Gastroesophageal sphincter (tissue), 4 donors: ENCODE data around the gene THRA. TPM values are rescaled to one million over a fixed set of nuclear protein-coding genes. Genes with fewer than 3 reads are reported as not detected.

ENCODE experiments used
- ATAC-seq: fragments of 150-250 bp; one replicate; pipeline ENCODE4 v1.9.1; 2016; ENCODE audit warnings: mild to moderate bottlenecking, moderate library complexity
- H3K27ac ChIP-seq, 4 donors: fragments of 200-600 bp; sonication (generic) in 3 of 4; 1 replicate in 3 of 4; 2 replicates in 1 of 4; pipeline ENCODE4 v1.5.1; 2016 to 2019
- H3K27me3 ChIP-seq: fragments of 200-600 bp; sonication (generic); one replicate; pipeline ENCODE4 v1.5.1; 2019
- H3K36me3 ChIP-seq, 2 donors: fragments of 200-600 bp; sonication (generic); one replicate each; pipeline ENCODE4 v1.5.1; 2019; ENCODE audit warnings: control low read depth in 1 of 2
- H3K4me1 ChIP-seq, 3 donors: fragments of 200-600 bp; sonication (generic); 1 replicate in 2 of 3; 2 replicates in 1 of 3; pipeline ENCODE4 v1.5.1; 2016 to 2019; ENCODE audit warnings: control low read depth in 2 of 3
- H3K4me3 ChIP-seq, 2 donors: fragments of 200-600 bp; sonication (generic); one replicate each; pipeline ENCODE4 v1.5.1; 2019; ENCODE audit warnings: mild to moderate bottlenecking in 1 of 2, moderate library complexity in 1 of 2
- H3K9me3 ChIP-seq, 3 donors: fragments of 200-600 bp; sonication (generic); one replicate each; pipeline ENCODE4 v1.5.1; 2017 to 2019; ENCODE audit warnings: control low read depth in 2 of 3
- CTCF ChIP-seq, 4 experiments: fragments of 200-600 bp in 2 of 4; fragments of 450-650 bp in 2 of 4; sonication (generic) in 1 of 4; IDR thresholded peaks; one replicate each; pipeline ENCODE4 v1.5.1; 2017 to 2019; ENCODE audit warnings: antibody characterized with exemption in 4 of 4, mild to moderate bottlenecking in 2 of 4, moderate library complexity in 2 of 4
- EP300 ChIP-seq: sonication (generic); formaldehyde crosslinking; IDR thresholded peaks from one replicate; pipeline ENCODE4 v1.6.1; 2017; ENCODE audit warnings: antibody characterized with exemption, mild to moderate bottlenecking
- POLR2A ChIP-seq, 2 donors: fragments of 450-650 bp; IDR thresholded peaks; one replicate each; pipeline ENCODE4 v1.6.1; 2017; ENCODE audit warnings: antibody characterized with exemption in 2 of 2, mild to moderate bottlenecking in 2 of 2, moderate library complexity in 1 of 2
- POLR2AphosphoS5 ChIP-seq: sonication (generic); formaldehyde crosslinking; IDR thresholded peaks from one replicate; pipeline ENCODE4 v1.6.1; 2017; ENCODE audit warnings: antibody characterized with exemption
- WGBS, 2 donors: methylation state at CpG; one replicate each; pipeline ENCODE4 v1.1.5; 2018; ENCODE audit warnings: low coverage in 1 of 2; 5-methylcytosine and 5-hydroxymethylcytosine counted together
- total RNA-seq, 4 donors: library from RNA; depleted of rRNA; stranded (reverse); fragments of >200 nt; gene quantifications; one replicate each; pipeline ENCODE4 v1.1.0, GENCODE V29; 2016

THRA gene
- total RNA-seq, 4 donors from 2014 or later: 84.8 to 133 (median 102) TPM

DNA sequence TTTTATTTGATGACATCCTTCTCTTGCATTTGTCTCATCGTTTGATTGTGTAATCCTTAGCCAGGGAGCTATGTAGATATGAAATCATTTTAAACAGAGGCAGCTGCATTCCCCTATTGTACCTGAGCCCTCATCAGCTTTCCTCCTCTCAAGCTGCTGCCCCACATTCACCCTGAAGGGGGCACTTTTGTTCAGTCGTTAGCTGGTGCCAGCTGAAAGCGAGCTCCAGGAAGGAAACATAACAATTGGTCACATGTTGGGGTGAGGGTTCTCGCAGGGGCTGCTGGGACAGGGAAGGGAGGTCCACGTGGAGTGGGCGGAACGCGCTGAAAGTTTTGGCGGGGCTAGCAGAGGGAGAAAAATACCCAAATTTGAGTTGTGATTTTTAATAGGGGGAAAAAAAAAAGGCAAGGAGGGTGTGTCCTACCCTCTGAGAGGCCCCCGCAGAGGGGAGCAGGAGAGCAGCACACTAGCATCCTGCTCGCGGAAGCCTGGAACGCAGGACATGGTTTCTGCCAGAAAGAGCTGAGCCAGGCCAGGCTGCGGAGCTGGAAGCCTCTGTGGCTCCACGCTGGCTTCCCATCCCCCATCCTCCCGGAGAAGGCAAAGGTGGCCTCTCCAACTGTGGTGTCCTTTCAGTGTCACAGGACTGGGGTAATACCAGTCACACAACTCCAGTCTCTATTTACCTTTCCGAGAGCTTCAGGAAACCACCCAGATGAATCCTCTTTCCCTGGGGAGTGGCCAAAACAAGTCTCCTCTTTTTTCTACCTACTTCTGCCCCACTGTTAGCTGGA, 50.5 kb downstream of the THRA start:
- H3K27me3 ChIP-seq: no peaks in the 10 kb centered on the region
- 0% methylated on average over 12 of the region's 17 CpGs for WGBS, 2 donors
- H3K9me3 ChIP-seq: no peaks in the 10 kb centered on the region
- H3K36me3 ChIP-seq: no peaks in the 10 kb centered on the region
- TF ChIP-seq POLR2A (IDR thresholded peaks at IDR 0.05) (peak in 1 of 2 donors; percentile 7), POLR2AphosphoS5 (peak; percentile 80), EP300 (no peak), CTCF (IDR thresholded peaks at IDR 0.05) (peak in 2 of 4 experiments; percentile 95 to 96)
- peak overlapping the region; percentile 94 to 99 (median 97) for H3K27ac ChIP-seq
- peak overlapping the region; percentile 29 to 48 for H3K4me3 ChIP-seq
- peak; percentile 69 for ATAC-seq
- peaks cover 26 to 69% (median 49%) of the 10 kb centered on the region in 3 donors for H3K4me1 ChIP-seq

GRCh38 chr17:40113907-40114245, 51.1 kb downstream of the THRA start:
- peak overlapping the region in 1 of 2 donors; percentile 48 for H3K4me3 ChIP-seq
- no peaks in the 10 kb centered on the region for H3K9me3 ChIP-seq
- H3K27me3 ChIP-seq: no peaks in the 10 kb centered on the region
- H3K4me1 ChIP-seq: peaks cover 23 to 63% (median 44%) of the 10 kb centered on the region in 3 donors
- no peaks in the 10 kb centered on the region for H3K36me3 ChIP-seq
- 0 to 21% methylated on average over 2 to 5 of the region's 5 CpGs for WGBS, 2 donors
- ATAC-seq: no peak
- no peak for TF ChIP-seq CTCF (IDR thresholded peaks at IDR 0.05)
- no peak for TF ChIP-seq POLR2AphosphoS5
- TF ChIP-seq POLR2A (IDR thresholded peaks at IDR 0.05): no peak
- no peak for TF ChIP-seq EP300
- H3K27ac ChIP-seq: peak overlapping the region; percentile 48 to 99 (median 96)

DNA sequence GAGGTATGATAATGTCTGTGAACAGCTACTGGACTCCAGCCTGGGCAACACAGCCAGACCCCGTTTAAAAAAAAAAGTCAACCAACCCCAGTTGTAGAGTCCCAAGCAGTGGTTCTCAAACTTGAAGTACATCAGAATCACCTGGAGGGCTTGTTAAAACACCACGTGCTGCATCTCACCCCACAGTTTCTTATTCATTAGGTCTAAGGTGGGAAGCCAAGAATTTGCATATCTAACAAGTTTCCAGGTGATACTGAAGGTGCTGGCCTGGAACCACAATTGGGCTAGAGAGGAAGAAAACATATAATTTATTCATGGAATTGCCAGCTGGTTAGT, 52.3 kb downstream of the THRA start:
- 20 to 33% methylated on average over 1 of the region's 2 CpGs for WGBS, 2 donors
- TF ChIP-seq POLR2A (IDR thresholded peaks at IDR 0.05): no peak
- no peak for TF ChIP-seq CTCF (IDR thresholded peaks at IDR 0.05)
- no peak for TF ChIP-seq EP300
- TF ChIP-seq POLR2AphosphoS5: no peak
- Histone ChIP-seq H3K4me1 (peaks cover 19 to 58% (median 33%) of the 10 kb centered on the region in 3 donors), H3K4me3 (no peak overlapping the region), H3K9me3 (no peaks in the 10 kb centered on the region), H3K36me3 (no peaks in the 10 kb centered on the region), H3K27ac (peak overlapping the region in 2 of 4 donors; percentile 98 to 99), H3K27me3 (no peaks in the 10 kb centered on the region)
- no peak for ATAC-seq

DNA sequence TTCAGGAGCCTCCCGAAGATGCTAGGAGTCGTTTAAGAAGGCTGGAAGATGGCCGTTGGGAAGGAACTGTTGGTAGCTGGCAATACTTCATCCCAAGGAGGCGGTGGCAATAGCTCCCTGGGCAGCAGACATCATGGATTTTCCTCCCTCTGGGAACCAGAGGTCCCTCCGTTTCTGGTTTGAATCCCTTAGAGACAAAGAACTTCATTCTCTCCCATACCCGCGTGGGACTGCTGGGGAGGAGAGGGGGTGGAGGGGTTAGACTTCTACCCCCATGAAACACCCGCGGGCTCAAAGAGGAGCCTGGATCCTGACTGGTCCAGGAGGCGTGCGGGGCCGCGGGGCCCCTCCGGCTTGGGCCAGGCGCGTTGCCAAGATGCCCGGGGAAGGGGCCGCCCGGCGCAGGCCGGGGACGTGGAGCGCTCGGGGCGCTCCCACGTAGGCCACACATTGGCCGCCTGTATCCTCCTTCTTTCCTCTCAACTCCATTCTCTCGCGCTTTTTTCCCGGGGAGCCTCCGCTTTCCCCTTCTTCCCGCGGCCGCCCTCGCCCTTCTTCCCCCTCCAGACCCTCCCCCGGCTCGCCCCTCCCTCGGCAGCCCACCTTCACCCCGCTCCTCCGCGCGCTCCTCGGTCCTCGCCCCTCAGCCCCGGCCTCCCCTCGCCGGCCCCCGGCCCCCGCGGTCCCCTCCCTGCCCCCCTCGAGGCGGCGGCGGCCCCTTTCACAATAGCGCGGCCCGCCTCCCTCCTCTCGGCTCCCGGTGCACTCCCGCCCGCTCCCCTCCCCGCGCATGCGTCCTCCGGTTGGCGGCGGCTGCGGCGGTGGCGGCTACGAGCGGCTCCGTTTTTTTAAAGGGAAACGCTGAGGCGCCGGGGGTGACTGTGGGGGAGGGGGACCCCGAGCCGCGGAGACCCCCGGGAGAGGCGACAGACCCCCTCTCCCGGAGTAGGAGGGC, 58.7 kb downstream of the THRA start, which contains the start of gene MSL1:
Gene MSL1 (plus strand): TSS at position 791 of the 955 bp plus-strand sequence. CDS start 642 bp downstream, outside the sequence.
- H3K36me3 ChIP-seq: peaks cover 0 to 12% of the 10 kb centered on the region in 2 donors
- H3K9me3 ChIP-seq: no peaks in the 10 kb centered on the region
- peak within 1 kb of the TSS; percentile 90 to 99 (median 96) for H3K27ac ChIP-seq
- WGBS, 2 donors: 0 to 1% methylated on average over 10 to 20 of the region's 82 CpGs
- H3K27me3 ChIP-seq: no peaks in the 10 kb centered on the region
- peak within 1 kb of the TSS; percentile 87 to 88 for H3K4me3 ChIP-seq
- peaks cover 0 to 44% (median 8%) of the 10 kb centered on the region in 3 donors for H3K4me1 ChIP-seq
- TF ChIP-seq EP300: no peak
- TF ChIP-seq POLR2AphosphoS5: peak; percentile 71
- TF ChIP-seq CTCF (IDR thresholded peaks at IDR 0.05): no peak
- peak in 1 of 2 donors; percentile 63 for TF ChIP-seq POLR2A (IDR thresholded peaks at IDR 0.05)
- peak; percentile 92 for ATAC-seq
